Body of pancreas (tissue), 4 donors: ENCODE data around the gene EHMT2.

Source experiments
- CTCF ChIP-seq, 7 experiments: fragments of 450-650 bp in 4 of 7; fragments of 200-600 bp in 3 of 7; sonication (generic) in 3 of 7; IDR thresholded peaks; one replicate each; pipeline ENCODE4 v1.5.1; 2016 to 2019; ENCODE audit warnings: antibody characterized with exemption in 7 of 7
- POLR2A ChIP-seq, 3 donors: fragments of 450-650 bp; IDR thresholded peaks; one replicate each; pipeline ENCODE4 v1.6.1; 2016; ENCODE audit warnings: antibody characterized with exemption in 3 of 3, mild to moderate bottlenecking in 2 of 3

- TF ChIP-seq POLR2A (IDR thresholded peaks at IDR 0.05) (no peak), CTCF (IDR thresholded peaks at IDR 0.05) (no peak)
Measured at GRCh38 chr6:31861150-31861549, 36.3 kb downstream of the EHMT2 start.
